NCI-H82 (cell line): ENCODE results near the gene XRCC3.
"Not testable (repeated sequence)": the region's sequence is repeated elsewhere in the genome, so short reads cannot be mapped to it uniquely, and the experiment has no call there.

Experiments
- DNase-seq: peaks from one replicate; lab custom pipeline; 2025; lab: John Stamatoyannopoulos, UW

The XRCC3 gene

GRCh38 chr14:103667671-103668070, 47.6 kb downstream of the XRCC3 start:
- DNase-seq: no peak

GRCh38 chr14:103663506-103663905, 51.7 kb downstream of the XRCC3 start:
- no peak for DNase-seq

GRCh38 chr14:103662591-103662990, 52.7 kb downstream of the XRCC3 start:
- DNase-seq: no peak

GRCh38 chr14:103662029-103662428, 53.2 kb downstream of the XRCC3 start:
- no peak for DNase-seq

GRCh38 chr14:103659631-103660030, 55.6 kb downstream of the XRCC3 start:
- DNase-seq: no peak

GRCh38 chr14:103657471-103657870, 57.8 kb downstream of the XRCC3 start:
- DNase-seq: no peak

GRCh38 chr14:103656756-103657133, 58.5 kb downstream of the XRCC3 start:
- no peak for DNase-seq

- no peak for DNase-seq
Observed at GRCh38 chr14:103656031-103656755, 59.1 kb downstream of the XRCC3 start.

- no peak for DNase-seq
Observed at GRCh38 chr14:103654619-103655018, 60.6 kb downstream of the XRCC3 start.

- no peak for DNase-seq
Observed at GRCh38 chr14:103653805-103654204, 61.4 kb downstream of the XRCC3 start.

- not testable (repeated sequence) for DNase-seq
Observed at GRCh38 chr14:103653336-103653735, 61.9 kb downstream of the XRCC3 start.

GRCh38 chr14:103652806-103653205, 62.4 kb downstream of the XRCC3 start:
- DNase-seq: no peak

- DNase-seq: no peak
Observed at GRCh38 chr14:103651585-103651984, 63.7 kb downstream of the XRCC3 start.

GRCh38 chr14:103650213-103650612, 65.0 kb downstream of the XRCC3 start:
- no peak for DNase-seq

- DNase-seq: no peak
Observed at GRCh38 chr14:103649001-103649400, 66.2 kb downstream of the XRCC3 start.
